Measurements from ENCODE around the gene KLF13. TPM values are rescaled to one million over a fixed set of nuclear protein-coding genes. Genes with fewer than 3 reads are reported as not detected.

Gene KLF13
- total RNA-seq, 3 donors from 2014 or later = 26.3 to 52.2 (median 28.2) TPM

DNA sequence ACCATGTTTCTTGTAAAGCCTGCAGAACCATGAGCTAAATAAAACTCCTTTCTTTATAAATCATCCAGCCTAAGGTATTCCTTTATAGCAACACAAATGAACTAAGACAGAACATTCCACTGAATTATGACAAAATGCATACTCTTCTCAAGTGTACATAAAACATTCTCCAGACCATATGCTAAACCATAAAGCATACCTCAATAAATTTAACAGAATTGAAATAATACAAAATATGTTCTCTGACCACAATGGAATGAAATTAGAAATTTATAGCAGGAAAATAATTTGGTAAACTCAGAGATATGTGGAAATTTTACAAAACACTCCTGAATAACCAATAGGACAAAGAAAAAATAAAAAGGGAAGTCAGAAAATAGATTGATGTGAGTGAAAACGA is 88.6 kb downstream of the KLF13 start:
- no peak for TF ChIP-seq POLR2A (IDR thresholded peaks at IDR 0.05)
- TF ChIP-seq POLR2AphosphoS5 (IDR thresholded peaks at IDR 0.05) = no peak
- TF ChIP-seq, protein P1, sequence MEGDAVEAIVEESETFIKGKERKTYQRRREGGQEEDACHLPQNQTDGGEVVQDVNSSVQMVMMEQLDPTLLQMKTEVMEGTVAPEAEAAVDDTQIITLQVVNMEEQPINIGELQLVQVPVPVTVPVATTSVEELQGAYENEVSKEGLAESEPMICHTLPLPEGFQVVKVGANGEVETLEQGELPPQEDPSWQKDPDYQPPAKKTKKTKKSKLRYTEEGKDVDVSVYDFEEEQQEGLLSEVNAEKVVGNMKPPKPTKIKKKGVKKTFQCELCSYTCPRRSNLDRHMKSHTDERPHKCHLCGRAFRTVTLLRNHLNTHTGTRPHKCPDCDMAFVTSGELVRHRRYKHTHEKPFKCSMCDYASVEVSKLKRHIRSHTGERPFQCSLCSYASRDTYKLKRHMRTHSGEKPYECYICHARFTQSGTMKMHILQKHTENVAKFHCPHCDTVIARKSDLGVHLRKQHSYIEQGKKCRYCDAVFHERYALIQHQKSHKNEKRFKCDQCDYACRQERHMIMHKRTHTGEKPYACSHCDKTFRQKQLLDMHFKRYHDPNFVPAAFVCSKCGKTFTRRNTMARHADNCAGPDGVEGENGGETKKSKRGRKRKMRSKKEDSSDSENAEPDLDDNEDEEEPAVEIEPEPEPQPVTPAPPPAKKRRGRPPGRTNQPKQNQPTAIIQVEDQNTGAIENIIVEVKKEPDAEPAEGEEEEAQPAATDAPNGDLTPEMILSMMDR (IDR thresholded peaks at IDR 0.05) = no peak
- H3K4me1 ChIP-seq = no peaks in the 10 kb centered on the region
- H3K27ac ChIP-seq = no peak overlapping the region
- no peak overlapping the region for H3K4me3 ChIP-seq
- H3K36me3 ChIP-seq = no peaks in the 10 kb centered on the region
- H3K27me3 ChIP-seq = no peaks in the 10 kb centered on the region
- H3K9me3 ChIP-seq = peaks cover under 1 to 10% of the 10 kb centered on the region in 2 donors
- intact Hi-C loops (cut with DNase I; ENCODE audit: low total_unique reads) = no loop called here
- DNase-seq (ENCODE audit: low spot score in 2 of 2) = no peak

GRCh38 chr15:31419820-31420219 is 93.2 kb downstream of the KLF13 start:
- intact Hi-C loops (cut with DNase I; ENCODE audit: low total_unique reads) = no loop called here
- DNase-seq (ENCODE audit: low spot score in 2 of 2) = no peak

DNA sequence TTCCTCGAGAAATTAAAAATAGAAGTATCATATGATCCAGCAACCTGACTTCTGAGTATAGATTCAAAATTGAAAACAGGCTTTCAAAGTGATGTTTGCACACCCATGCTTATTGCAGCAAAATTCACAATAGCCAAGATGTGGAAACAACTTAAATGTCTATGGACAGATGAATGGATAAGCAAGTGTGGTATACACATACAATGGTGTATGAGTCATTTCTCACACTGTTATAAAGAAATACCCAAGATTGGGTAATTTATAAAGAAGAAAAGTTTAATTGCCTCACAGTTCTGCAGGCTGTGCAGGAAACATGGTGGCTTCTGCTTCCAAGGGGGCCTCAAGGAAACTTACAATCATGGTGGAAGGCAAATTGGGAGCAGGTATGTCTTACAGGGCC is 100.8 kb downstream of the KLF13 start:
- DNase-seq (ENCODE audit: low spot score in 2 of 2) = no peak
- TF ChIP-seq POLR2AphosphoS5 (IDR thresholded peaks at IDR 0.05) (no peak), POLR2A (IDR thresholded peaks at IDR 0.05) (no peak)
- TF ChIP-seq, protein P1 (IDR thresholded peaks at IDR 0.05) = no peak
- H3K4me3 ChIP-seq = no peak overlapping the region
- H3K4me1 ChIP-seq = no peaks in the 10 kb centered on the region
- H3K9me3 ChIP-seq = peaks cover 0 to 10% of the 10 kb centered on the region in 2 donors
- H3K27me3 ChIP-seq = no peaks in the 10 kb centered on the region
- intact Hi-C loops (cut with DNase I; ENCODE audit: low total_unique reads) = no loop called here
- no peaks in the 10 kb centered on the region for H3K36me3 ChIP-seq
- no peak overlapping the region for H3K27ac ChIP-seq

More at GRCh38 chr15:31419820-31420219, 93.2 kb downstream of the KLF13 start:
- no peaks in the 10 kb centered on the region for H3K36me3 ChIP-seq
- TF ChIP-seq, protein P1 (IDR thresholded peaks at IDR 0.05) = no peak
- TF ChIP-seq POLR2AphosphoS5 (IDR thresholded peaks at IDR 0.05) = no peak
- no peak for TF ChIP-seq POLR2A (IDR thresholded peaks at IDR 0.05)
- no peak overlapping the region for H3K4me3 ChIP-seq
- no peak overlapping the region for H3K27ac ChIP-seq
- H3K9me3 ChIP-seq = peaks cover 7 to 21% of the 10 kb centered on the region in 2 donors
- no peaks in the 10 kb centered on the region for H3K4me1 ChIP-seq
- no peaks in the 10 kb centered on the region for H3K27me3 ChIP-seq

Other genes starting within 250 kb of the KLF13 start
- not detected for gene TRPM1, start 225.1 kb upstream of the KLF13 start, total RNA-seq

All from breast epithelium (tissue), 4 donors.